HG02840 (cell line): ENCODE data around the gene SOX6.

Experiments
- ATAC-seq: cut with Tn5 transposase; IDR thresholded peaks from one replicate; pipeline ENCODE4 v1.9.1; 2021; ENCODE audit warnings: mild to moderate bottlenecking, moderate library complexity, moderate number of reproducible peaks; ENCODE audit not compliant: unreplicated experiment, low FRiP score

Gene SOX6

GRCh38 chr11:16365581-16366228, 9.4 kb upstream of the SOX6 start:
- ATAC-seq: no peak

GRCh38 chr11:16364254-16364653, 7.9 kb upstream of the SOX6 start:
- no peak for ATAC-seq

- no peak for ATAC-seq
Observed at GRCh38 chr11:16363706-16364105, 7.4 kb upstream of the SOX6 start.

GRCh38 chr11:16361108-16361865, 4.9 kb upstream of the SOX6 start:
- ATAC-seq: no peak

- no peak for ATAC-seq
Observed at GRCh38 chr11:16359369-16359768, 3.0 kb upstream of the SOX6 start.

GRCh38 chr11:16358726-16359125, 2.4 kb upstream of the SOX6 start:
- no peak for ATAC-seq

GRCh38 chr11:16357775-16358174, 1.4 kb upstream of the SOX6 start:
- no peak for ATAC-seq

GRCh38 chr11:16356761-16357393, 531 bp upstream of the SOX6 start:
- no peak for ATAC-seq

GRCh38 chr11:16352707-16353106, 3.6 kb downstream of the SOX6 start:
- ATAC-seq: no peak

GRCh38 chr11:16350125-16350524, 6.2 kb downstream of the SOX6 start:
- ATAC-seq: no peak

GRCh38 chr11:16347928-16348685, 8.2 kb downstream of the SOX6 start:
- no peak for ATAC-seq

- no peak for ATAC-seq
Observed at GRCh38 chr11:16346975-16347374, 9.4 kb downstream of the SOX6 start.

- no peak for ATAC-seq
Observed at GRCh38 chr11:16341853-16342252, 14.5 kb downstream of the SOX6 start.

- ATAC-seq: no peak
Observed at GRCh38 chr11:16338393-16338792, 18.0 kb downstream of the SOX6 start.

GRCh38 chr11:16337421-16338213, 18.7 kb downstream of the SOX6 start:
- ATAC-seq: no peak

GRCh38 chr11:16336721-16337120, 19.6 kb downstream of the SOX6 start:
- no peak for ATAC-seq

GRCh38 chr11:16336204-16336603, 20.1 kb downstream of the SOX6 start:
- no peak for ATAC-seq

- no peak for ATAC-seq
Observed at GRCh38 chr11:16335236-16335962, 20.9 kb downstream of the SOX6 start.

- no peak for ATAC-seq
Observed at GRCh38 chr11:16326679-16327297, 29.6 kb downstream of the SOX6 start.
